ENCODE data around the gene RTL1. TPM values are rescaled to one million over a fixed set of nuclear protein-coding genes. Genes with fewer than 3 reads are reported as not detected.

The RTL1 gene
- total RNA-seq, 1 donor from 2014 or later: not detected

GRCh38 chr14:100861937-100862247 is 41.6 kb downstream of the RTL1 start:
- no peaks in the 10 kb centered on the region for H3K9me3 Mint-ChIP-seq (ENCODE audit: unreplicated experiment)

GRCh38 chr14:100861188-100861936 is 42.2 kb downstream of the RTL1 start:
- H3K27ac Mint-ChIP-seq (ENCODE audit: unreplicated experiment): no peak overlapping the region
- H3K27me3 Mint-ChIP-seq (ENCODE audit: unreplicated experiment): peaks cover 9% of the 10 kb centered on the region

More at GRCh38 chr14:100861937-100862247, 41.6 kb downstream of the RTL1 start:
- DNase-seq (ENCODE audit: extremely low spot score, unreplicated experiment): no peak
- no peaks in the 10 kb centered on the region for H3K36me3 Mint-ChIP-seq (ENCODE audit: unreplicated experiment)
- H3K27me3 Mint-ChIP-seq (ENCODE audit: unreplicated experiment): peaks cover 7% of the 10 kb centered on the region
- no peak overlapping the region for H3K27ac Mint-ChIP-seq (ENCODE audit: unreplicated experiment)
- no peak overlapping the region for H3K4me3 Mint-ChIP-seq (ENCODE audit: unreplicated experiment)
- H3K4me1 Mint-ChIP-seq (ENCODE audit: unreplicated experiment): no peaks in the 10 kb centered on the region
- no peak for TF ChIP-seq CTCF (IDR thresholded peaks at IDR 0.05)

GRCh38 chr14:100860556-100861187 is 42.9 kb downstream of the RTL1 start:
- DNase-seq (ENCODE audit: extremely low spot score, unreplicated experiment): no peak
- no peak for TF ChIP-seq CTCF (IDR thresholded peaks at IDR 0.05)
- Mint-ChIP-seq H3K27me3 (ENCODE audit: unreplicated experiment) (peaks cover 13% of the 10 kb centered on the region), H3K36me3 (ENCODE audit: unreplicated experiment) (no peaks in the 10 kb centered on the region), H3K4me1 (ENCODE audit: unreplicated experiment) (no peaks in the 10 kb centered on the region), H3K4me3 (ENCODE audit: unreplicated experiment) (no peak overlapping the region), H3K9me3 (ENCODE audit: unreplicated experiment) (no peaks in the 10 kb centered on the region), H3K27ac (ENCODE audit: unreplicated experiment) (no peak overlapping the region)

More at GRCh38 chr14:100861188-100861936, 42.2 kb downstream of the RTL1 start:
- no peaks in the 10 kb centered on the region for H3K36me3 Mint-ChIP-seq (ENCODE audit: unreplicated experiment)
- no peak for TF ChIP-seq CTCF (IDR thresholded peaks at IDR 0.05)
- DNase-seq (ENCODE audit: extremely low spot score, unreplicated experiment): no peak
- no peaks in the 10 kb centered on the region for H3K4me1 Mint-ChIP-seq (ENCODE audit: unreplicated experiment)
- H3K4me3 Mint-ChIP-seq (ENCODE audit: unreplicated experiment): no peak overlapping the region
- no peaks in the 10 kb centered on the region for H3K9me3 Mint-ChIP-seq (ENCODE audit: unreplicated experiment)

GRCh38 chr14:100859781-100860180 is 43.7 kb downstream of the RTL1 start:
- Mint-ChIP-seq H3K27ac (ENCODE audit: unreplicated experiment) (no peak overlapping the region), H3K36me3 (ENCODE audit: unreplicated experiment) (no peaks in the 10 kb centered on the region), H3K27me3 (ENCODE audit: unreplicated experiment) (peaks cover 13% of the 10 kb centered on the region), H3K9me3 (ENCODE audit: unreplicated experiment) (no peaks in the 10 kb centered on the region), H3K4me1 (ENCODE audit: unreplicated experiment) (no peaks in the 10 kb centered on the region), H3K4me3 (ENCODE audit: unreplicated experiment) (no peak overlapping the region)
- TF ChIP-seq CTCF (IDR thresholded peaks at IDR 0.05): no peak
- no peak for DNase-seq (ENCODE audit: extremely low spot score, unreplicated experiment)

- H3K4me3 Mint-ChIP-seq (ENCODE audit: unreplicated experiment): no peak overlapping the region
- H3K9me3 Mint-ChIP-seq (ENCODE audit: unreplicated experiment): no peaks in the 10 kb centered on the region
- H3K36me3 Mint-ChIP-seq (ENCODE audit: unreplicated experiment): no peaks in the 10 kb centered on the region
- no peaks in the 10 kb centered on the region for H3K4me1 Mint-ChIP-seq (ENCODE audit: unreplicated experiment)
- peaks cover 20% of the 10 kb centered on the region for H3K27me3 Mint-ChIP-seq (ENCODE audit: unreplicated experiment)
- no peak for TF ChIP-seq CTCF (IDR thresholded peaks at IDR 0.05)
- DNase-seq (ENCODE audit: extremely low spot score, unreplicated experiment): no peak
- no peak overlapping the region for H3K27ac Mint-ChIP-seq (ENCODE audit: unreplicated experiment)
Measured at GRCh38 chr14:100858838-100859220, 44.7 kb downstream of the RTL1 start.
